ENCODE measurements around the gene FERMT2.
A peak's percentile ranks its signal among the peaks of the same experiment; 100 is the strongest.

FERMT2 gene

GRCh38 chr14:52951681-52952554, 1.1 kb upstream of the FERMT2 start:
- no peak for ATAC-seq (replicated peaks)
- Mint-ChIP-seq H3K36me3 (no peaks in the 10 kb centered on the region), H3K27ac (no peak overlapping the region)

GRCh38 chr14:52950410-52950897, 396 bp downstream of the FERMT2 start:
- peak overlapping the region; percentile 51 for H3K27ac Mint-ChIP-seq
- H3K27me3 Mint-ChIP-seq, result peaks cover 41 to 51% of the 10 kb centered on the region in 2 donors
- no peaks in the 10 kb centered on the region for H3K36me3 Mint-ChIP-seq
- H3K9me3 Mint-ChIP-seq, result no peaks in the 10 kb centered on the region
- DNase-seq, result no peak
- peak overlapping the region; percentile 82 to 85 for H3K4me3 Mint-ChIP-seq
- peak; percentile 60 to 64 for ATAC-seq (replicated peaks)
- H3K4me1 Mint-ChIP-seq, result peaks cover 16% of the 10 kb centered on the region in 2 donors

More at GRCh38 chr14:52951681-52952554, 1.1 kb upstream of the FERMT2 start:
- Mint-ChIP-seq H3K9me3 (no peaks in the 10 kb centered on the region), H3K4me1 (peaks cover 16% of the 10 kb centered on the region in 2 donors), H3K27me3 (peaks cover 38 to 44% of the 10 kb centered on the region in 2 donors), H3K4me3 (peak overlapping the region; percentile 41 to 62)
- no peak for DNase-seq

- Mint-ChIP-seq H3K4me1 (peaks cover 16% of the 10 kb centered on the region in 2 donors), H3K4me3 (peak overlapping the region; percentile 82 to 85), H3K27ac (peak overlapping the region; percentile 51), H3K27me3 (peaks cover 44 to 56% of the 10 kb centered on the region in 2 donors), H3K36me3 (no peaks in the 10 kb centered on the region), H3K9me3 (no peaks in the 10 kb centered on the region)
- ATAC-seq (replicated peaks), result peak in 1 of 2 donors; percentile 33
- no peak for DNase-seq
These were observed 990 bp downstream of the FERMT2 start for GRCh38 chr14:52949711-52950409.

GRCh38 chr14:52949249-52949648, 1.6 kb downstream of the FERMT2 start:
- no peaks in the 10 kb centered on the region for H3K9me3 Mint-ChIP-seq
- ATAC-seq (replicated peaks) (no peak), DNase-seq (no peak)
- no peaks in the 10 kb centered on the region for H3K36me3 Mint-ChIP-seq
- peaks cover 44 to 56% of the 10 kb centered on the region in 2 donors for H3K27me3 Mint-ChIP-seq
- H3K4me3 Mint-ChIP-seq, result peak overlapping the region in 1 of 2 donors; percentile 82
- no peak overlapping the region for H3K27ac Mint-ChIP-seq
- peaks cover 16% of the 10 kb centered on the region in 2 donors for H3K4me1 Mint-ChIP-seq

- no peaks in the 10 kb centered on the region for H3K9me3 Mint-ChIP-seq
- peaks cover 44 to 56% of the 10 kb centered on the region in 2 donors for H3K27me3 Mint-ChIP-seq
- H3K4me1 Mint-ChIP-seq, result peaks cover 16% of the 10 kb centered on the region in 2 donors
- ATAC-seq (replicated peaks) (no peak), DNase-seq (no peak)
- H3K36me3 Mint-ChIP-seq, result no peaks in the 10 kb centered on the region
- no peak overlapping the region for H3K4me3 Mint-ChIP-seq
- no peak overlapping the region for H3K27ac Mint-ChIP-seq
These were observed 2.0 kb downstream of the FERMT2 start for GRCh38 chr14:52948836-52949235.

- Mint-ChIP-seq H3K27ac (no peak overlapping the region), H3K4me1 (peaks cover 16% of the 10 kb centered on the region in 2 donors), H3K9me3 (no peaks in the 10 kb centered on the region), H3K36me3 (no peaks in the 10 kb centered on the region), H3K4me3 (no peak overlapping the region), H3K27me3 (peaks cover 41 to 56% of the 10 kb centered on the region in 2 donors)
- ATAC-seq (replicated peaks) (no peak), DNase-seq (no peak)
These were observed 2.8 kb downstream of the FERMT2 start for GRCh38 chr14:52948039-52948438.

GRCh38 chr14:52944254-52944653, 6.6 kb downstream of the FERMT2 start:
- no peak overlapping the region for H3K4me3 Mint-ChIP-seq
- peaks cover 20 to 28% of the 10 kb centered on the region in 2 donors for H3K27me3 Mint-ChIP-seq
- H3K4me1 Mint-ChIP-seq, result peaks cover 2 to 3% of the 10 kb centered on the region in 2 donors

GRCh38 chr14:52939427-52939826, 11.4 kb downstream of the FERMT2 start:
- DNase-seq (no peak), ATAC-seq (replicated peaks) (no peak)
- H3K4me1 Mint-ChIP-seq, result no peaks in the 10 kb centered on the region
- peaks cover 5 to 6% of the 10 kb centered on the region in 2 donors for H3K27me3 Mint-ChIP-seq
- H3K4me3 Mint-ChIP-seq, result no peak overlapping the region
- no peaks in the 10 kb centered on the region for H3K9me3 Mint-ChIP-seq
- H3K27ac Mint-ChIP-seq, result no peak overlapping the region
- no peaks in the 10 kb centered on the region for H3K36me3 Mint-ChIP-seq

More at GRCh38 chr14:52944254-52944653, 6.6 kb downstream of the FERMT2 start:
- Mint-ChIP-seq H3K36me3 (no peaks in the 10 kb centered on the region), H3K9me3 (no peaks in the 10 kb centered on the region), H3K27ac (no peak overlapping the region)
- no peak for DNase-seq
- ATAC-seq (replicated peaks), result no peak

- Mint-ChIP-seq H3K36me3 (no peaks in the 10 kb centered on the region), H3K27ac (no peak overlapping the region), H3K9me3 (no peaks in the 10 kb centered on the region), H3K4me1 (no peaks in the 10 kb centered on the region), H3K4me3 (no peak overlapping the region), H3K27me3 (peaks cover 5 to 6% of the 10 kb centered on the region in 2 donors)
- DNase-seq, result no peak
- no peak for ATAC-seq (replicated peaks)
These were observed 13.0 kb downstream of the FERMT2 start for GRCh38 chr14:52937869-52938268.

- no peaks in the 10 kb centered on the region for H3K36me3 Mint-ChIP-seq
- H3K27ac Mint-ChIP-seq, result no peak overlapping the region
- H3K27me3 Mint-ChIP-seq, result peaks cover 5 to 6% of the 10 kb centered on the region in 2 donors
- H3K4me1 Mint-ChIP-seq, result no peaks in the 10 kb centered on the region
- DNase-seq (no peak), ATAC-seq (replicated peaks) (no peak)
- no peaks in the 10 kb centered on the region for H3K9me3 Mint-ChIP-seq
- no peak overlapping the region for H3K4me3 Mint-ChIP-seq
These were observed 13.5 kb downstream of the FERMT2 start for GRCh38 chr14:52937306-52937705.

- H3K27ac Mint-ChIP-seq, result no peak overlapping the region
- ATAC-seq (replicated peaks) (no peak), DNase-seq (no peak)
- no peaks in the 10 kb centered on the region for H3K4me1 Mint-ChIP-seq
- H3K9me3 Mint-ChIP-seq, result no peaks in the 10 kb centered on the region
- peaks cover 5 to 6% of the 10 kb centered on the region in 2 donors for H3K27me3 Mint-ChIP-seq
- H3K36me3 Mint-ChIP-seq, result no peaks in the 10 kb centered on the region
- H3K4me3 Mint-ChIP-seq, result no peak overlapping the region
These were observed 14.4 kb downstream of the FERMT2 start for GRCh38 chr14:52936437-52936836.

GRCh38 chr14:52935833-52936232, 15.0 kb downstream of the FERMT2 start:
- Mint-ChIP-seq H3K4me1 (no peaks in the 10 kb centered on the region), H3K27me3 (peaks cover 5 to 6% of the 10 kb centered on the region in 2 donors), H3K36me3 (no peaks in the 10 kb centered on the region), H3K27ac (no peak overlapping the region), H3K4me3 (no peak overlapping the region), H3K9me3 (no peaks in the 10 kb centered on the region)
- DNase-seq (no peak), ATAC-seq (replicated peaks) (no peak)

- Mint-ChIP-seq H3K27ac (no peak overlapping the region), H3K9me3 (no peaks in the 10 kb centered on the region), H3K36me3 (no peaks in the 10 kb centered on the region), H3K27me3 (peaks cover 5 to 6% of the 10 kb centered on the region in 2 donors), H3K4me1 (no peaks in the 10 kb centered on the region), H3K4me3 (no peak overlapping the region)
- DNase-seq (no peak), ATAC-seq (replicated peaks) (no peak)
These were observed 16.1 kb downstream of the FERMT2 start for GRCh38 chr14:52934762-52935161.

GRCh38 chr14:52929192-52929807, 21.6 kb downstream of the FERMT2 start:
- Mint-ChIP-seq H3K27ac (no peak overlapping the region), H3K9me3 (no peaks in the 10 kb centered on the region), H3K4me3 (no peak overlapping the region), H3K4me1 (no peaks in the 10 kb centered on the region), H3K36me3 (no peaks in the 10 kb centered on the region), H3K27me3 (peaks cover 0 to 3% of the 10 kb centered on the region in 2 donors)
- DNase-seq (no peak), ATAC-seq (replicated peaks) (no peak)
